Stimulated activated CD4-positive, alpha-beta T cell treated with anti-CD3 and anti-CD28 coated beads, TNF-alpha, amount 100 ng/mL, for 1 hour (primary cell): Measurements from ENCODE around the gene ANKRD44.

ENCODE experiments used
- DNase-seq, 3 donors: peaks; one replicate each; pipeline ENCODE4 v3.0.0-alpha.2; 2020; ENCODE audit warnings: low read depth in 3 of 3, low spot score in 1 of 3

ANKRD44 gene

GRCh38 chr2:197239434-197239833 lies 71.1 kb downstream of the ANKRD44 start:
- no peak for DNase-seq

GRCh38 chr2:197238043-197238365 lies 72.6 kb downstream of the ANKRD44 start:
- DNase-seq, result no peak

GRCh38 chr2:197237291-197238042 lies 73.1 kb downstream of the ANKRD44 start:
- DNase-seq, result no peak

- no peak for DNase-seq
Measured at GRCh38 chr2:197236816-197237215, 73.8 kb downstream of the ANKRD44 start.

- no peak for DNase-seq
Measured at GRCh38 chr2:197236159-197236558, 74.4 kb downstream of the ANKRD44 start.

GRCh38 chr2:197235711-197236110 lies 74.9 kb downstream of the ANKRD44 start:
- DNase-seq, result no peak

GRCh38 chr2:197234671-197235191 lies 75.8 kb downstream of the ANKRD44 start:
- no peak for DNase-seq

- no peak for DNase-seq
Measured at GRCh38 chr2:197233473-197233872, 77.1 kb downstream of the ANKRD44 start.

- DNase-seq, result no peak
Measured at GRCh38 chr2:197232010-197232409, 78.6 kb downstream of the ANKRD44 start.

GRCh38 chr2:197229509-197230443 lies 80.8 kb downstream of the ANKRD44 start:
- DNase-seq, result no peak

GRCh38 chr2:197223451-197223850 lies 87.1 kb downstream of the ANKRD44 start:
- no peak for DNase-seq

- DNase-seq, result no peak
Measured at GRCh38 chr2:197219636-197220035, 90.9 kb downstream of the ANKRD44 start.

GRCh38 chr2:197217541-197217940 lies 93.0 kb downstream of the ANKRD44 start:
- no peak for DNase-seq

- DNase-seq, result no peak
Measured at GRCh38 chr2:197216361-197216979, 94.1 kb downstream of the ANKRD44 start.

GRCh38 chr2:197215748-197216360 lies 94.7 kb downstream of the ANKRD44 start:
- DNase-seq, result no peak

GRCh38 chr2:197212344-197213262 lies 98.0 kb downstream of the ANKRD44 start:
- no peak for DNase-seq

GRCh38 chr2:197211881-197212342 lies 98.7 kb downstream of the ANKRD44 start:
- no peak for DNase-seq

- DNase-seq, result no peak
Measured at GRCh38 chr2:197210430-197210829, 100.2 kb downstream of the ANKRD44 start.

GRCh38 chr2:197209742-197210408 lies 100.7 kb downstream of the ANKRD44 start:
- DNase-seq, result no peak
